Duodenal mucosa (tissue), 2 donors: ENCODE measurements around the gene MAGI3.
"Not testable (repeated sequence)": the region's sequence is repeated elsewhere in the genome, so short reads cannot be mapped to it uniquely, and the experiment has no call there.

Source experiments
- H3K27ac ChIP-seq: one replicate; pipeline ENCODE4 v1.7.0; 2013; ENCODE audit warnings: low read depth, low read length
- H3K27me3 ChIP-seq, 2 donors: one replicate each; pipeline ENCODE4 v1.7.0; 2013; ENCODE audit warnings: low read length in 2 of 2, control low read depth in 1 of 2; ENCODE audit not compliant: insufficient read depth in 2 of 2, control insufficient read depth in 1 of 2
- H3K36me3 ChIP-seq, 2 donors: one replicate each; pipeline ENCODE4 v1.7.0; 2013; ENCODE audit warnings: low read length in 2 of 2, control low read depth in 1 of 2; ENCODE audit not compliant: insufficient read depth in 2 of 2, control insufficient read depth in 1 of 2
- H3K4me1 ChIP-seq, 2 donors: one replicate each; pipeline ENCODE4 v1.7.0; 2013; ENCODE audit warnings: low read length in 2 of 2, control low read depth in 1 of 2; ENCODE audit not compliant: insufficient read depth in 2 of 2, control insufficient read depth in 1 of 2
- H3K4me3 ChIP-seq, 2 donors: one replicate each; pipeline ENCODE4 v1.7.0; 2013; ENCODE audit warnings: low read length in 2 of 2, low read depth in 1 of 2
- H3K9ac ChIP-seq, 2 donors: one replicate each; pipeline ENCODE4 v1.7.0; 2013; ENCODE audit warnings: low read length in 2 of 2, low read depth in 1 of 2
- H3K9me3 ChIP-seq, 2 donors: one replicate each; pipeline ENCODE4 v1.7.0; 2013; ENCODE audit warnings: low read length in 2 of 2, control low read depth in 1 of 2; ENCODE audit not compliant: control insufficient read depth in 1 of 2

Gene MAGI3

GRCh38 chr1:113587475-113587874 lies 197.2 kb downstream of the MAGI3 start:
- no peak overlapping the region for H3K27ac ChIP-seq
- H3K27me3 ChIP-seq: no peaks in the 10 kb centered on the region
- H3K9ac ChIP-seq: no peak overlapping the region
- no peaks in the 10 kb centered on the region for H3K9me3 ChIP-seq
- peaks cover 4 to 16% of the 10 kb centered on the region in 2 donors for H3K36me3 ChIP-seq
- H3K4me1 ChIP-seq: no peaks in the 10 kb centered on the region
- H3K4me3 ChIP-seq: no peak overlapping the region

- no peaks in the 10 kb centered on the region for H3K27me3 ChIP-seq
- no peak overlapping the region for H3K9ac ChIP-seq
- H3K4me3 ChIP-seq: no peak overlapping the region
- no peak overlapping the region for H3K27ac ChIP-seq
- peaks cover 4 to 7% of the 10 kb centered on the region in 2 donors for H3K9me3 ChIP-seq
- H3K36me3 ChIP-seq: peaks cover 14 to 26% of the 10 kb centered on the region in 2 donors
- no peaks in the 10 kb centered on the region for H3K4me1 ChIP-seq
Measured at GRCh38 chr1:113592230-113592629, 201.9 kb downstream of the MAGI3 start.

GRCh38 chr1:113593550-113594297 lies 203.4 kb downstream of the MAGI3 start:
- H3K27me3 ChIP-seq: no peaks in the 10 kb centered on the region
- H3K9me3 ChIP-seq: peaks cover 12 to 17% of the 10 kb centered on the region in 2 donors
- peaks cover 10 to 29% of the 10 kb centered on the region in 2 donors for H3K36me3 ChIP-seq
- H3K27ac ChIP-seq: no peak overlapping the region
- H3K9ac ChIP-seq: no peak overlapping the region
- no peaks in the 10 kb centered on the region for H3K4me1 ChIP-seq
- no peak overlapping the region for H3K4me3 ChIP-seq

- H3K36me3 ChIP-seq, H3K4me1 ChIP-seq, H3K27me3 ChIP-seq, H3K4me3 ChIP-seq, H3K27ac ChIP-seq, H3K9me3 ChIP-seq, H3K9ac ChIP-seq: not testable (repeated sequence)
Measured at GRCh38 chr1:113604466-113604865, 214.2 kb downstream of the MAGI3 start.

GRCh38 chr1:113605146-113605545 lies 214.8 kb downstream of the MAGI3 start:
- Histone ChIP-seq H3K4me1 (no peaks in the 10 kb centered on the region), H3K27me3 (no peaks in the 10 kb centered on the region), H3K27ac (no peak overlapping the region), H3K4me3 (no peak overlapping the region), H3K9me3 (no peaks in the 10 kb centered on the region), H3K36me3 (peaks cover 0 to 6% of the 10 kb centered on the region in 2 donors), H3K9ac (no peak overlapping the region)

- H3K9ac ChIP-seq: no peak overlapping the region
- no peak overlapping the region for H3K4me3 ChIP-seq
- no peaks in the 10 kb centered on the region for H3K27me3 ChIP-seq
- H3K27ac ChIP-seq: no peak overlapping the region
- H3K36me3 ChIP-seq: peaks cover 0 to 6% of the 10 kb centered on the region in 2 donors
- H3K4me1 ChIP-seq: no peaks in the 10 kb centered on the region
- H3K9me3 ChIP-seq: no peaks in the 10 kb centered on the region
Measured at GRCh38 chr1:113608399-113608798, 218.1 kb downstream of the MAGI3 start.

- H3K27ac ChIP-seq: no peak overlapping the region
- H3K4me1 ChIP-seq: no peaks in the 10 kb centered on the region
- peaks cover 0 to 6% of the 10 kb centered on the region in 2 donors for H3K36me3 ChIP-seq
- no peaks in the 10 kb centered on the region for H3K9me3 ChIP-seq
- no peak overlapping the region for H3K4me3 ChIP-seq
- H3K27me3 ChIP-seq: no peaks in the 10 kb centered on the region
- no peak overlapping the region for H3K9ac ChIP-seq
Measured at GRCh38 chr1:113610372-113610771, 220.1 kb downstream of the MAGI3 start.

GRCh38 chr1:113615425-113615824 lies 225.1 kb downstream of the MAGI3 start:
- no peak overlapping the region for H3K4me3 ChIP-seq
- H3K4me1 ChIP-seq: no peaks in the 10 kb centered on the region
- H3K9ac ChIP-seq: no peak overlapping the region
- no peak overlapping the region for H3K27ac ChIP-seq
- H3K27me3 ChIP-seq: no peaks in the 10 kb centered on the region
- no peaks in the 10 kb centered on the region for H3K9me3 ChIP-seq
- peaks cover 0 to 5% of the 10 kb centered on the region in 2 donors for H3K36me3 ChIP-seq

- Histone ChIP-seq H3K4me1 (no peaks in the 10 kb centered on the region), H3K9ac (no peak overlapping the region), H3K4me3 (no peak overlapping the region), H3K27ac (no peak overlapping the region), H3K27me3 (no peaks in the 10 kb centered on the region), H3K36me3 (peaks cover 2 to 5% of the 10 kb centered on the region in 2 donors), H3K9me3 (no peaks in the 10 kb centered on the region)
Measured at GRCh38 chr1:113616156-113616555, 225.8 kb downstream of the MAGI3 start.

GRCh38 chr1:113617438-113618141 lies 227.3 kb downstream of the MAGI3 start:
- peaks cover 3 to 7% of the 10 kb centered on the region in 2 donors for H3K36me3 ChIP-seq
- H3K4me3 ChIP-seq: no peak overlapping the region
- no peaks in the 10 kb centered on the region for H3K9me3 ChIP-seq
- H3K9ac ChIP-seq: no peak overlapping the region
- H3K27ac ChIP-seq: no peak overlapping the region
- H3K4me1 ChIP-seq: no peaks in the 10 kb centered on the region
- H3K27me3 ChIP-seq: no peaks in the 10 kb centered on the region
